HEK293 (cell line): ENCODE results near the gene ST8SIA4.

ENCODE experiments used
- CTCF ChIA-PET: fragments of 350-600 bp; formaldehyde crosslinking; extraction: SDS; loops from one replicate; lab custom pipeline; 2021; ENCODE audit warnings: antibody characterized with exemption; lab: Yijun Ruan, JAX
- POLR2A ChIA-PET: fragments of 300-600 bp; formaldehyde crosslinking; extraction: SDS; loops from one replicate; lab custom pipeline; 2020; ENCODE audit warnings: antibody characterized with exemption, inconsistent platforms; lab: Yijun Ruan, JAX
- H3K27ac ChIP-seq: fragments of 200-500 bp; sonication (Bioruptor generic); 2 replicates; pipeline ENCODE4 v1.5.1; 2014; ENCODE audit warnings: low read depth, low read length, control low read depth, inconsistent platforms; ENCODE audit errors: extremely low read depth
- H3K36me3 ChIP-seq, 2 experiments: fragments of 200-500 bp in 1 of 2; sonication (Bioruptor generic) in 1 of 2; 1 replicate in 1 of 2; 2 replicates in 1 of 2; pipeline ENCODE4 v1.5.1; 2014 to 2017; ENCODE audit warnings: inconsistent platforms in 2 of 2, low read length in 2 of 2; ENCODE audit not compliant: control insufficient read depth in 2 of 2, insufficient read depth in 1 of 2
- H3K4me1 ChIP-seq: fragments of 200-500 bp; sonication (Bioruptor generic); 2 replicates; pipeline ENCODE4 v1.5.1; 2014; ENCODE audit warnings: mild to moderate bottlenecking, low read length, inconsistent platforms; ENCODE audit not compliant: control insufficient read depth, insufficient read depth
- H3K4me3 ChIP-seq: 2 replicates; pipeline ENCODE4 v1.5.1; 2011; ENCODE audit warnings: low read depth, mild to moderate bottlenecking, control low read depth, low read length, moderate library complexity
- H3K9me3 ChIP-seq: fragments of 200-500 bp; sonication (Bioruptor generic); 2 replicates; pipeline ENCODE4 v1.5.1; 2014; ENCODE audit warnings: low read depth, low read length, inconsistent platforms; ENCODE audit not compliant: control insufficient read depth, insufficient read depth
- ATF2 ChIP-seq: fragments of 450-650 bp; formaldehyde crosslinking; IDR thresholded peaks from 2 replicates; pipeline ENCODE4 v1.5.1; 2016; ENCODE audit warnings: missing biosample characterization, missing genetic modification characterization, low read depth
- EGR2 ChIP-seq: fragments of 450-650 bp; formaldehyde crosslinking; IDR thresholded peaks from 2 replicates; pipeline ENCODE4 v1.5.1; 2016; ENCODE audit warnings: low read depth, missing biosample characterization, missing genetic modification characterization
- GLIS1 ChIP-seq: fragments of 450-650 bp; formaldehyde crosslinking; IDR thresholded peaks from 2 replicates; pipeline ENCODE4 v1.5.1; 2016; ENCODE audit warnings: missing biosample characterization, missing genetic modification characterization
- HOXC10 ChIP-seq: sonication (generic); formaldehyde crosslinking; IDR thresholded peaks from 2 replicates; pipeline ENCODE4 v1.8.1; 2023; ENCODE audit warnings: mild to moderate bottlenecking, missing genetic modification reagents
- HOXD13 ChIP-seq: sonication (generic); formaldehyde crosslinking; IDR thresholded peaks from 2 replicates; pipeline ENCODE4 v1.8.0; 2022; ENCODE audit warnings: missing genetic modification reagents, borderline replicate concordance
- INSM2 ChIP-seq: fragments of 450-650 bp; formaldehyde crosslinking; IDR thresholded peaks from 2 replicates; pipeline ENCODE4 v1.5.1; 2016; ENCODE audit warnings: missing biosample characterization, missing genetic modification characterization
- REPIN1 ChIP-seq: fragments of 450-650 bp; formaldehyde crosslinking; IDR thresholded peaks from 2 replicates; pipeline ENCODE4 v1.5.1; 2017; ENCODE audit warnings: missing biosample characterization, missing genetic modification characterization, low read depth
- TCF7L2 ChIP-seq: IDR thresholded peaks from 2 replicates; pipeline ENCODE4 v1.6.1; 2011; ENCODE audit warnings: low read depth, mild to moderate bottlenecking, inconsistent platforms, low read length, moderate library complexity, borderline replicate concordance
- YY1 ChIP-seq: fragments of 450-650 bp; formaldehyde crosslinking; IDR thresholded peaks from 2 replicates; pipeline ENCODE4 v1.5.1; 2018; ENCODE audit warnings: missing biosample characterization, missing genetic modification characterization
- ZBTB1 ChIP-seq: fragments of 450-650 bp; formaldehyde crosslinking; IDR thresholded peaks from 2 replicates; pipeline ENCODE4 v1.5.1; 2016; ENCODE audit warnings: missing biosample characterization, missing genetic modification characterization
- ZBTB8A ChIP-seq: fragments of 450-650 bp; formaldehyde crosslinking; IDR thresholded peaks from 2 replicates; pipeline ENCODE4 v1.5.1; 2016; ENCODE audit warnings: missing biosample characterization, missing genetic modification characterization
- ZNF146 ChIP-seq: fragments of 450-650 bp; formaldehyde crosslinking; IDR thresholded peaks from 2 replicates; pipeline ENCODE4 v1.5.1; 2016; ENCODE audit warnings: missing biosample characterization, missing genetic modification characterization
- ZNF23 ChIP-seq: fragments of 450-650 bp; formaldehyde crosslinking; IDR thresholded peaks from 2 replicates; pipeline ENCODE4 v1.5.1; 2016; ENCODE audit warnings: missing biosample characterization, missing genetic modification characterization, borderline replicate concordance
- ZNF248 ChIP-seq: fragments of 450-650 bp; formaldehyde crosslinking; IDR thresholded peaks from 2 replicates; pipeline ENCODE4 v1.5.1; 2017; ENCODE audit warnings: missing biosample characterization, missing genetic modification characterization
- ZNF302 ChIP-seq: fragments of 450-650 bp; formaldehyde crosslinking; IDR thresholded peaks from 2 replicates; pipeline ENCODE4 v1.5.1; 2016; ENCODE audit warnings: missing biosample characterization, missing genetic modification characterization, low read depth
- ZNF324 ChIP-seq: fragments of 450-650 bp; formaldehyde crosslinking; IDR thresholded peaks from 2 replicates; pipeline ENCODE4 v1.5.1; 2016; ENCODE audit warnings: missing biosample characterization, missing genetic modification characterization
- ZNF449 ChIP-seq: fragments of 450-650 bp; formaldehyde crosslinking; IDR thresholded peaks from 2 replicates; pipeline ENCODE4 v1.5.1; 2017; ENCODE audit warnings: missing biosample characterization, mild to moderate bottlenecking, missing genetic modification characterization, moderate library complexity
- ZNF610 ChIP-seq: fragments of 450-650 bp; formaldehyde crosslinking; IDR thresholded peaks from 2 replicates; pipeline ENCODE4 v1.5.1; 2016; ENCODE audit warnings: missing biosample characterization, missing genetic modification characterization, borderline replicate concordance
- ZNF621 ChIP-seq: fragments of 450-650 bp; formaldehyde crosslinking; IDR thresholded peaks from 2 replicates; pipeline ENCODE4 v1.5.1; 2017; ENCODE audit warnings: missing biosample characterization, missing genetic modification characterization
- ZNF624 ChIP-seq: fragments of 450-650 bp; formaldehyde crosslinking; IDR thresholded peaks from 2 replicates; pipeline ENCODE4 v1.5.1; 2017; ENCODE audit warnings: missing biosample characterization, missing genetic modification characterization
- ZNF658 ChIP-seq: fragments of 450-650 bp; formaldehyde crosslinking; IDR thresholded peaks from 2 replicates; pipeline ENCODE4; 2016; ENCODE audit warnings: missing biosample characterization, missing genetic modification characterization
- ZNF837 ChIP-seq: fragments of 450-650 bp; formaldehyde crosslinking; IDR thresholded peaks from 2 replicates; pipeline ENCODE4 v1.5.1; 2016; ENCODE audit warnings: missing biosample characterization, missing genetic modification characterization
- ZSCAN30 ChIP-seq: fragments of 450-650 bp; IDR thresholded peaks from 2 replicates; pipeline ENCODE4 v1.5.1; 2018; ENCODE audit warnings: missing biosample characterization, mild to moderate bottlenecking, missing genetic modification characterization, moderate library complexity
- TF ChIP-seq, protein P1 (sequence below): fragments of 450-650 bp; IDR thresholded peaks from 2 replicates; pipeline ENCODE4 v1.5.1; 2018; ENCODE audit warnings: missing biosample characterization, missing genetic modification characterization
- TF ChIP-seq, protein P2 (sequence below): fragments of 450-650 bp; formaldehyde crosslinking; IDR thresholded peaks from 2 replicates; pipeline ENCODE4 v1.5.1; 2016; ENCODE audit warnings: missing biosample characterization, missing genetic modification characterization
- TF ChIP-seq, protein P3 (sequence below): fragments of 450-650 bp; formaldehyde crosslinking; IDR thresholded peaks from 2 replicates; pipeline ENCODE4 v1.5.1; 2016; ENCODE audit warnings: missing biosample characterization, missing genetic modification characterization

The ST8SIA4 gene

DNA sequence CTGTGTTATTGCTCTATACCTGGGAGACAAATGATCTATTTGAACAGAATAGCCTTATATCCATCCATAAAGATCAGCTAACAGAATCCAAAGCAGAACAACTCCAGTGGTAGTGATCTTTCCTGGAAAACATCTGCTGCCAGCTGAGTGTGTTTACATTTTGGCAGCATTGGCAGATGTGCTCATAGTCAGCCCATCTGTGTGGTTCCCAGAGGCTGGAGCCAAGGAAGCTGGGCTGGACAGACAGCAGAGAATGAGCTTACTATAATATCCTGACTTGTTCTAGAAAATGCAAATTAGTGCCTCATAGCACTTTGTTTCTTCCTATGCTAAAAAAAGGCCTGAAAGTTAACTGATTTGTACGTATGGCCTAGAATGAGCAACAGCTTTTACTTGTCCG lies 99.7 kb downstream of the ST8SIA4 start:
- CTCF ChIA-PET, result interaction anchor here (0.5 kb wide), 1 partner anchor 371 kb away, joined by 4 read pairs; no protein-coding TSS in a partner anchor

DNA sequence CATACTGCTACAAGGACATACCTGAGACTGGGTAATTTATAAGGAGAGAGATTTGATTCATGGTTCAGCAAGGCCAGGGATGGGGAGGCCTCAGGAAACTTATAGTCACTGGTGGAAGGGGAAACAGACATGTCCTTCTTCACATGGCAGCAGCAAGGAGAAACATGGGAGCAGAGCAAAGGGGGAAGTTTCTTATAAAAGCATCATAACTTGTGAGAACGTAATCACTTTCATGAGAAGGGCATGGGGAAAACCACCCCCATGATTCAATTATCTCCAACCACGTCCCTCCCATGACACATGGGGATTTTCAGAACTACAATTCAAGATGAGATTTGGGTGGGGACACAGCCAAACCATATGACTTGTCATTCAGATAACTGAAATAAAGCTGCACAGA lies 100.9 kb downstream of the ST8SIA4 start:
- Histone ChIP-seq H3K4me3 (no peak overlapping the region), H3K4me1 (no peaks in the 10 kb centered on the region), H3K27ac (no peak overlapping the region), H3K36me3 (no peaks in the 10 kb centered on the region), H3K9me3 (no peaks in the 10 kb centered on the region)
- POLR2A ChIA-PET, result no interaction called here
- CTCF ChIA-PET, result no interaction called here
- TF ChIP-seq ZNF324 (no peak), ZNF837 (tag by site-specific recombination) (no peak), REPIN1 (tag by site-specific recombination) (no peak), ZNF658 (no peak), ZNF621 (tag by site-specific recombination) (no peak), ZNF624 (no peak), ZNF449 (tag by site-specific recombination) (no peak), EGR2 (tag by site-specific recombination) (no peak), ZBTB8A (no peak), ZNF23 (tag by site-specific recombination) (no peak), GLIS1 (tag by site-specific recombination) (no peak), HOXC10 (CRISPR knock-in tag) (no peak), YY1 (no peak), ZBTB1 (tag by site-specific recombination) (no peak), ZSCAN30 (tag by site-specific recombination) (no peak), ZNF302 (tag by site-specific recombination) (no peak)
- TF ChIP-seq, protein P1, sequence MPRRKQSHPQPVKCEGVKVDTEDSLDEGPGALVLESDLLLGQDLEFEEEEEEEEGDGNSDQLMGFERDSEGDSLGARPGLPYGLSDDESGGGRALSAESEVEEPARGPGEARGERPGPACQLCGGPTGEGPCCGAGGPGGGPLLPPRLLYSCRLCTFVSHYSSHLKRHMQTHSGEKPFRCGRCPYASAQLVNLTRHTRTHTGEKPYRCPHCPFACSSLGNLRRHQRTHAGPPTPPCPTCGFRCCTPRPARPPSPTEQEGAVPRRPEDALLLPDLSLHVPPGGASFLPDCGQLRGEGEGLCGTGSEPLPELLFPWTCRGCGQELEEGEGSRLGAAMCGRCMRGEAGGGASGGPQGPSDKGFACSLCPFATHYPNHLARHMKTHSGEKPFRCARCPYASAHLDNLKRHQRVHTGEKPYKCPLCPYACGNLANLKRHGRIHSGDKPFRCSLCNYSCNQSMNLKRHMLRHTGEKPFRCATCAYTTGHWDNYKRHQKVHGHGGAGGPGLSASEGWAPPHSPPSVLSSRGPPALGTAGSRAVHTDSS (tag by site-specific recombination), result no peak
- TF ChIP-seq, protein P2, sequence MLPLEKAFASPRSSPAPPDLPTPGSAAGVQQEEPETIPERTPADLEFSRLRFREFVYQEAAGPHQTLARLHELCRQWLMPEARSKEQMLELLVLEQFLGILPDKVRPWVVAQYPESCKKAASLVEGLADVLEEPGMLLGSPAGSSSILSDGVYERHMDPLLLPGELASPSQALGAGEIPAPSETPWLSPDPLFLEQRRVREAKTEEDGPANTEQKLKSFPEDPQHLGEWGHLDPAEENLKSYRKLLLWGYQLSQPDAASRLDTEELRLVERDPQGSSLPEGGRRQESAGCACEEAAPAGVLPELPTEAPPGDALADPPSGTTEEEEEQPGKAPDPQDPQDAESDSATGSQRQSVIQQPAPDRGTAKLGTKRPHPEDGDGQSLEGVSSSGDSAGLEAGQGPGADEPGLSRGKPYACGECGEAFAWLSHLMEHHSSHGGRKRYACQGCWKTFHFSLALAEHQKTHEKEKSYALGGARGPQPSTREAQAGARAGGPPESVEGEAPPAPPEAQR (tag by site-specific recombination), result no peak

More for the DNA sequence above, 99.7 kb downstream of the ST8SIA4 start:
- Histone ChIP-seq H3K36me3 (no peaks in the 10 kb centered on the region), H3K9me3 (no peaks in the 10 kb centered on the region), H3K27ac (no peak overlapping the region), H3K4me3 (no peak overlapping the region), H3K4me1 (no peaks in the 10 kb centered on the region)
- TF ChIP-seq TCF7L2 (no peak), ATF2 (tag by site-specific recombination) (no peak), ZNF146 (tag by site-specific recombination) (no peak), EGR2 (tag by site-specific recombination) (no peak), INSM2 (no peak), ZNF624 (no peak), ZNF248 (tag by site-specific recombination) (no peak), HOXD13 (CRISPR knock-in tag) (no peak), ZNF610 (tag by site-specific recombination) (no peak)
- TF ChIP-seq, protein P3, sequence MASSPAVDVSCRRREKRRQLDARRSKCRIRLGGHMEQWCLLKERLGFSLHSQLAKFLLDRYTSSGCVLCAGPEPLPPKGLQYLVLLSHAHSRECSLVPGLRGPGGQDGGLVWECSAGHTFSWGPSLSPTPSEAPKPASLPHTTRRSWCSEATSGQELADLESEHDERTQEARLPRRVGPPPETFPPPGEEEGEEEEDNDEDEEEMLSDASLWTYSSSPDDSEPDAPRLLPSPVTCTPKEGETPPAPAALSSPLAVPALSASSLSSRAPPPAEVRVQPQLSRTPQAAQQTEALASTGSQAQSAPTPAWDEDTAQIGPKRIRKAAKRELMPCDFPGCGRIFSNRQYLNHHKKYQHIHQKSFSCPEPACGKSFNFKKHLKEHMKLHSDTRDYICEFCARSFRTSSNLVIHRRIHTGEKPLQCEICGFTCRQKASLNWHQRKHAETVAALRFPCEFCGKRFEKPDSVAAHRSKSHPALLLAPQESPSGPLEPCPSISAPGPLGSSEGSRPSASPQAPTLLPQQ, result no peak
- POLR2A ChIA-PET, result no interaction called here
